Measurements from ENCODE around the gene MAN2B1.

GRCh38 chr19:12685831-12686230, 19.3 kb upstream of the MAN2B1 start:
- TF ChIP-seq CTCF (IDR thresholded peaks at IDR 0.05; ENCODE audit: insufficient read depth, low read depth, low read length): no peak
- TF ChIP-seq EZH2 (IDR thresholded peaks at IDR 0.05; ENCODE audit: insufficient read depth, low read length): no peak
